Measurements from ENCODE around the gene CYP11A1. TPM values are rescaled to one million over a fixed set of nuclear protein-coding genes. Genes with fewer than 3 reads are reported as not detected.

Gene CYP11A1
- total RNA-seq, 1 donor, result 0.86 TPM

DNA sequence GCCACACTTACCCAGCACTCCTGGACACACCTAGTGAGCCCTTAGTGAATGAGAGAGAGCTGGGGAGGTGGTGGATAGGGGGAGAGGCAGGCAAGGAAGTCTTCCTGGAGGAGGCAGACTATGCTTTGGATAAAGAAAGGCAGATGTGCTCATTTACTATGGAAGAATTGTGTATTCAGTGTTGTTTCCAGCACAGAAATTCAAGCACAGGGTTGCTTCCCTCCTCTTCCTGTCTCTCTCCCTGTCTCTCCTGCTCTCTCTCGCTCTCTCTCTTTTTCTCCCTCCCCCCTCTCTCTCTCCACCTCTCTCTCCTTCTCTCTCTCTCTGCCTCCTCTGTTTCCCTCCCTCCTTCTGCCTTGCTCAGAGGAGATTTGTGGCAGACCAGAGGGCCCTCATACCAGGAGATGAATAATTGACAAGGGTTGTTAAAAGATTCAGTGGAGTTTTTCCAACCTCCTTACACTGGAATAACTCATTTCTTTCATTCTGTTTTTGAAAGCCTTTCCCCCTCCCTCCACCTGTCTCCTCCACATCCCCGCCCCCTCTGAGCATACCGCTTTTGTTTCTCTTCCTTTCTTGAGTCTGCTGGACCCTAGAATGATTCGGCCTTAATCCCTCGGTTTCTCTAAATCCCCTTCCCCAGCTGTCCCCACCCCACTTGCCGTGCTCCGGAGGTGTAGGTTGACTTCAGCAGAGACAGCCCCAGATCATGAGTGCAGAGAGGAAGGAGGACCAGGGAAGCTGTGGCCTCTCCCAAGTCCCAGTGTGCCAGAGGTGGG is 65.7 kb downstream of the CYP11A1 start:
- DNase-seq (ENCODE audit: low read depth), result no peak
- H3K4me3 ChIP-seq (ENCODE audit: low read depth, low read length), result no peak overlapping the region
- TF ChIP-seq, protein P1, sequence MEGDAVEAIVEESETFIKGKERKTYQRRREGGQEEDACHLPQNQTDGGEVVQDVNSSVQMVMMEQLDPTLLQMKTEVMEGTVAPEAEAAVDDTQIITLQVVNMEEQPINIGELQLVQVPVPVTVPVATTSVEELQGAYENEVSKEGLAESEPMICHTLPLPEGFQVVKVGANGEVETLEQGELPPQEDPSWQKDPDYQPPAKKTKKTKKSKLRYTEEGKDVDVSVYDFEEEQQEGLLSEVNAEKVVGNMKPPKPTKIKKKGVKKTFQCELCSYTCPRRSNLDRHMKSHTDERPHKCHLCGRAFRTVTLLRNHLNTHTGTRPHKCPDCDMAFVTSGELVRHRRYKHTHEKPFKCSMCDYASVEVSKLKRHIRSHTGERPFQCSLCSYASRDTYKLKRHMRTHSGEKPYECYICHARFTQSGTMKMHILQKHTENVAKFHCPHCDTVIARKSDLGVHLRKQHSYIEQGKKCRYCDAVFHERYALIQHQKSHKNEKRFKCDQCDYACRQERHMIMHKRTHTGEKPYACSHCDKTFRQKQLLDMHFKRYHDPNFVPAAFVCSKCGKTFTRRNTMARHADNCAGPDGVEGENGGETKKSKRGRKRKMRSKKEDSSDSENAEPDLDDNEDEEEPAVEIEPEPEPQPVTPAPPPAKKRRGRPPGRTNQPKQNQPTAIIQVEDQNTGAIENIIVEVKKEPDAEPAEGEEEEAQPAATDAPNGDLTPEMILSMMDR (IDR thresholded peaks at IDR 0.05; ENCODE audit: insufficient read depth, low read depth, low read length), result no peak

DNA sequence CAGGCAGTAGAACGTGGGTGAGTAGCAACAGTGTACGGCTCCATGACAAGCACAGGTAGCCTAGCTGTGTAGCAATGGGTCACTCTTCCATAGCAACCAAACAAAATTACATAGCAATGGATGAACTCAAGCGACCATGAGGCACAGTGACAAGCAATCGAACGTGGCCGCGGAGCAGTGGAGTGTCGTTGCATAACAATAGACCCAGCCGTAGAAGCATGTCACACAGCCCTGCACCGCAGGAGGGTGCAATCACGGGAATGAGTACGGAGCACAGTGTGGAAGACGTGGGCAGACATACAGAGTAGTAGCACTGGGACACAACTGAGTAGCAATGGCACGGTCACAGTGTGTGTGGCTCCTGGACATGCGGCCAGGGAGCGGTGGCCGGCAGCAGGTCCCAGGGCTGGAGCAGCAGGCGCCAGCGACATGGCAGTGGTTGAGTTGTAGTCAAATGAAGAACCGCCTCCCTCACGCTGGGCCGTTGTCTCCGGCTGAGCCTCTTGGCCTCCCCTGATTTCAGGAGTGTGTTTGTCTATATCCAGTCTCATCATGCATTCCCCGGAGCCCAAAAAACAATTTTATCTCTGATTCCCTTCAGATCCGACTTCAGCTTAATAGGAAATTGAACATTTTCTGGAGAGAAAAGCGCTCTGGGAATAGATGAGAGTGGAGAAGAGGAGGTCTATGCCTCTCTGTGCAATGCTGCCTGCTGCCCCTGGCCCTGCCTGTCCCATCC is 67.2 kb downstream of the CYP11A1 start:
- TF ChIP-seq, protein P1 (IDR thresholded peaks at IDR 0.05; ENCODE audit: insufficient read depth, low read depth, low read length), result no peak
- H3K4me3 ChIP-seq (ENCODE audit: low read depth, low read length), result no peak overlapping the region
- no peak for DNase-seq (ENCODE audit: low read depth)

DNA sequence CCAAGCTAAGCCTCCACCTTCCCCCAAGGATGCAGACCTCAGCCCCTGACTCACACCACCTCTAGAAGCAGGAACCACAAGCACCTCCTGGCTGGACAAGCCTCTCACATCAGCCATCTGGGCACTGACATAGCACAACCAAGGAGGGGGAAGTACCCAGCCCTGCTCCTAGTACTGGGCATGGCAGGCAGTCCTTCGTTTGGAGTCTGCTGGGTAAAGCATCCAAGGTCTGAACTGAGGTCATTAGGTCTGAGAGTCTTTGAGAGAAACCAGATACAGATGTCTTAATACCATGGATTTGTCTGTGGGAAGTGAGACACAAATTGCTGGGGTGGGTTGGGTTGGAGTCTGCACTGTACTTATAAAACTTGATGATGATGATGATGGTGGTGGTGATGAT is 69.6 kb downstream of the CYP11A1 start:
- TF ChIP-seq, protein P1 (IDR thresholded peaks at IDR 0.05; ENCODE audit: insufficient read depth, low read depth, low read length), result no peak
- no peak overlapping the region for H3K4me3 ChIP-seq (ENCODE audit: low read depth, low read length)
- DNase-seq (ENCODE audit: low read depth), result peak; percentile 33

DNA sequence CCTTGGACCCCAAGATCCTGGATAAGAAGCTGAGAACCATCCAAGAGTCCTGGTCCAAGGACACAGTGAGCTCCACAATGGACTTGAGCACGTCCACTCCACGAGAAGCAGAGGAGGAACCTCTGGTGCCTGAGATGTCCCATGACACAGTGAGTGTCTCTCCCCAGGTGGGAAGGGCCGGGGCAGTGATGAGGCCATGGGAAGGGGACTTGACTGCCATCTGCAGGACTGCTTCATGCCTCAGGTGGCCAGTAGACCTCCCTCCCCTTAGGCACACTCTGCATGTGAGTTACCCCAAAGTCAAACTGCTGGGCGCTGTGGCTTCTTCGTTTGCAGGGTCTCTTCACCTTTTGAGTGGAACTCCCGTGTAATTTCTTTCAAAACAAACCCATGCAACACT is 71.6 kb downstream of the CYP11A1 start:
- H3K4me3 ChIP-seq (ENCODE audit: low read depth, low read length), result no peak overlapping the region
- no peak for DNase-seq (ENCODE audit: low read depth)
- TF ChIP-seq, protein P1 (IDR thresholded peaks at IDR 0.05; ENCODE audit: insufficient read depth, low read depth, low read length), result peak; percentile 9

DNA sequence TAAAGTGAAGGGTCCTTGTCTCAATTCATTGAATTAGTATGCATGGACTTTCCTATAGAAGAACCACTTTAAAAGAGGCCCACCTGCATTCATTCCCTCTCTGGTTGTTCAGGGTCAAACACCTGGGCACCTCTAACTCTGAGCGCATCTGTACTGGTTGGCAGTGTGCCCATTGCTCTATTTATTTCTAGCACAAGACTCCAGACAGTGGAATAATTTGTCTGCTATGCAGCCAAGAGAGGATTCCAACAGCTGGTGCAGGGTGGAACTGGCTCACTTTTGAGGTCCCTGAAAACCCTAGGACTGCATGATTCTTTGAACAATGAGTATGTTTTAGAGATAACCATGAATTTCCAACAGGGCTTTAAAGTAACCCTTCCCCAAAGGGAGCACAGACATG is 73.4 kb downstream of the CYP11A1 start:
- H3K4me3 ChIP-seq (ENCODE audit: low read depth, low read length), result no peak overlapping the region
- TF ChIP-seq, protein P1 (IDR thresholded peaks at IDR 0.05; ENCODE audit: insufficient read depth, low read depth, low read length), result no peak
- no peak for DNase-seq (ENCODE audit: low read depth)

DNA sequence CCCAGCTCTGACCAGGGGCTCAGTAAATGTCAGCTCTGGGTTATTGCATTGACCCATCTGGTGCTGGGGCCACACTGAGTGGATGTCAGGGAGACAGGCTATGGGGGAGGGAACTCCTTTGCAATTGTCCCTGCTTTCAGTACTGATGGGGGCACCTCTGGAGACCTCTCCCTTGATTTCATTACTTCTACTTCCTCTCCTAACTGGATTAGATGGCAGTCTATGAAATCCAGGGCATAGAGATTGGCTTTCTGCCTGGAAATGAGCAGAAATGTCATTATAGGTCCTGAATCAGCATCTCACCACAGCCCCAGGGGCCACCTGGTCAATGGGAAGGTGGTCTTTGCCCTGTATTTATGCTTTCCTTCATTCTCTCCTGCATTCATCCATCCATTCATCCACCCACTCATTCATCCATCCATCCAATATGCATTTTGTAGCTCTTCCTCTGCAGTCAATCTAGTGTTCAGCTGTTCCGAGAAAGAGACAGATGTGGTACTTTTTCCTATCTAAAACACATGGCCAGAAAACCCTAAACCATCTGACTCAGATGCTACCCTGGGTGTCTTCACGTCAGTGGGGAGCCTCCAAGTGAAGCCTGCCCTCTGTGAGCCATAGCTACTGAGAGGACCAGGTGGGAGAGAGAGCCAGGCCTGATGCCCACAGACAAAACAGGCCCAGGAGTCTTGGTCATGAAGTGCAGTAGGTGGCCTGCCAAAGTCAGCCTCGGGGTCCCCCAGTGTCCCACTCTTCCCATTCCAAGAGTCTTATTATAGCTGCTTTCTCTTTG is 74.2 kb downstream of the CYP11A1 start:
- no peak overlapping the region for H3K4me3 ChIP-seq (ENCODE audit: low read depth, low read length)
- TF ChIP-seq, protein P1 (IDR thresholded peaks at IDR 0.05; ENCODE audit: insufficient read depth, low read depth, low read length), result no peak
- no peak for DNase-seq (ENCODE audit: low read depth)

Data from fibroblast of villous mesenchyme (primary cell).